Effector memory CD4-positive, alpha-beta T cell (primary cell): Measurements from ENCODE around the gene NRK.
"Not testable (repeated sequence)": the region's sequence is repeated elsewhere in the genome, so short reads cannot be mapped to it uniquely, and the experiment has no call there.

ENCODE experiments used
- DNase-seq, 3 donors: peaks; one replicate each; pipeline ENCODE4 v3.0.0-alpha.2; 2020
- H3K27ac ChIP-seq: 2 replicates; pipeline ENCODE4 v1.7.0; 2013; ENCODE audit warnings: mild to moderate bottlenecking, low read length, moderate library complexity; ENCODE audit not compliant: insufficient read depth, poor library complexity, severe bottlenecking
- H3K27me3 ChIP-seq: replicated peaks from 2 replicates; pipeline ENCODE4 v1.7.0; 2013; ENCODE audit warnings: mild to moderate bottlenecking, low read length; ENCODE audit not compliant: insufficient read depth, control insufficient read depth, poor library complexity, severe bottlenecking
- H3K36me3 ChIP-seq: 2 replicates; pipeline ENCODE4 v1.7.0; 2013; ENCODE audit warnings: mild to moderate bottlenecking, low read length, moderate library complexity; ENCODE audit not compliant: control insufficient read depth, insufficient read depth
- H3K4me1 ChIP-seq: 2 replicates; pipeline ENCODE4 v1.7.0; 2013; ENCODE audit warnings: low read length, mild to moderate bottlenecking; ENCODE audit not compliant: control insufficient read depth, insufficient read depth, poor library complexity, severe bottlenecking
- H3K4me3 ChIP-seq: 2 replicates; pipeline ENCODE4 v1.7.0; 2013; ENCODE audit warnings: low read length, low read depth, mild to moderate bottlenecking; ENCODE audit not compliant: insufficient read depth, poor library complexity, severe bottlenecking
- H3K9me3 ChIP-seq: 2 replicates; pipeline ENCODE4 v1.7.0; 2013; ENCODE audit warnings: mild to moderate bottlenecking, low read length, moderate library complexity; ENCODE audit not compliant: control insufficient read depth

NRK gene

DNA sequence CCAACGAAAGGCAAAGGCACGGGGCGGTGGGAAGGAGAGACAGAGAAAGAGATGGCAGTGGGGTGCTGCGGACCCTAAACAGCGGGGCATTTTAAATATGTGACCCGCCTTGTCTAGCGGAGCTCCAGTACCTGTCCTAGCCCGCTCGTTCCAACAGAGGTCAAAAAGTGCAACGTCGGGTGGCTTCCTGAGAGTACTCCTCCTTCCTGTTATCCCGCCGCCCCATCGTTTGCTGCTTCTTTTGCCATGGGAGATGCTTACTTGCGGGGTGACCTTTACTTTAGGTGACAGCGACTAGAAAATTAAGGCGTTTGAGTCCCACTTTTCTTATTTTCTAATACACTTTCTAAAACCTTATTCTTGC, 735 bp downstream of the NRK start:
- no peak overlapping the region for H3K27ac ChIP-seq
- H3K36me3 ChIP-seq = no peaks in the 10 kb centered on the region
- no peaks in the 10 kb centered on the region for H3K9me3 ChIP-seq
- no peak overlapping the region for H3K4me3 ChIP-seq
- DNase-seq = no peak
- no peaks in the 10 kb centered on the region for H3K27me3 ChIP-seq
- H3K4me1 ChIP-seq = no peaks in the 10 kb centered on the region

- no peak overlapping the region for H3K4me3 ChIP-seq
- H3K4me1 ChIP-seq = no peaks in the 10 kb centered on the region
- no peaks in the 10 kb centered on the region for H3K27me3 ChIP-seq
- DNase-seq = no peak
- H3K27ac ChIP-seq = no peak overlapping the region
- H3K9me3 ChIP-seq = no peaks in the 10 kb centered on the region
- H3K36me3 ChIP-seq = no peaks in the 10 kb centered on the region
Observed at GRCh38 chrX:105829011-105829410, 6.7 kb downstream of the NRK start.

DNA sequence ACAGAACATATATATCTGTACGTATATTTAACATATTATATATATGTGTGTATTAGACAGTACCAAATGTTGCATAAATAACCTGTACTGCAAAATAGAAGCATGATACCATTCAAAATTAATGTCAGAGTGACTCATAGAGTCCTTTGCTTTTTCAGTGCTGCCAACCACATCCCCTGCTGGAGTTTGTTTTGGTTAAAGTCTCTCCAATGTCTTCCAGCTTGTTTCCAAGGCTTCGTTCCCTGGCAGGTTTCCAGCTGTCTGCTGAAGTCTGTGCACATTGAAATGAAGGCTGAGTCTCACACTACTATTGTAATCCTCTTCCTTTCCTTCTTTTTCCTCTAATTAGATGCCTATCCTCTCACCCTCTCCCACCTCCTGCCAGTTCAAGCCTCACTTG, 14.9 kb downstream of the NRK start:
- no peak overlapping the region for H3K4me3 ChIP-seq
- H3K9me3 ChIP-seq = no peaks in the 10 kb centered on the region
- no peaks in the 10 kb centered on the region for H3K36me3 ChIP-seq
- DNase-seq = no peak
- no peaks in the 10 kb centered on the region for H3K4me1 ChIP-seq
- no peak overlapping the region for H3K27ac ChIP-seq
- H3K27me3 ChIP-seq = no peaks in the 10 kb centered on the region

GRCh38 chrX:105845631-105846030, 23.3 kb downstream of the NRK start:
- H3K9me3 ChIP-seq = no peaks in the 10 kb centered on the region
- H3K4me3 ChIP-seq = no peak overlapping the region
- no peak for DNase-seq
- no peak overlapping the region for H3K27ac ChIP-seq
- H3K36me3 ChIP-seq = no peaks in the 10 kb centered on the region
- H3K27me3 ChIP-seq = no peaks in the 10 kb centered on the region
- H3K4me1 ChIP-seq = no peaks in the 10 kb centered on the region

DNA sequence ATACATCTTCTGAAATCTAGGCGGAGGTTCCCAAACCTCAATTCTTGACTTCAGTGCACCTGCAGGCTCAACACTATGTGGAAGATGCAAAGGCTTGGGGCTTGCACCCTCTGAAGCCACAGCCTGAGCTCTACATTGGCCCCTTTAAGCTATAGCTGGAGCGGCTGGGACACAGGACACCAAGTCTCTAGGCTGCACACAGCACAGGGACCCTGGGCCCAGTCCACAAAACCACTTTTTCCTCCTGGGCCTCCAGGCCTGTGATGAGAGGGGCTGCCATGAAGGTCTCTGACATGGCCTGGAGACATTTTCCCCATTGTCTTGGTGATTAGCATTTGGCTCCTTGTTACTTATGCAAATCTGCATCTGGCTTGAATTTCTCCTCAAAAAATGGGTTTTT, 27.8 kb downstream of the NRK start:
- H3K36me3 ChIP-seq, H3K4me1 ChIP-seq, DNase-seq: not testable (repeated sequence)

GRCh38 chrX:105865709-105866108, 43.4 kb downstream of the NRK start:
- no peak for DNase-seq
- Histone ChIP-seq H3K9me3 (no peaks in the 10 kb centered on the region), H3K27ac (no peak overlapping the region), H3K36me3 (no peaks in the 10 kb centered on the region), H3K27me3 (no peaks in the 10 kb centered on the region), H3K4me1 (no peaks in the 10 kb centered on the region), H3K4me3 (no peak overlapping the region)

More for the DNA sequence above, 27.8 kb downstream of the NRK start:
- not testable (repeated sequence) for H3K9me3 ChIP-seq, H3K4me3 ChIP-seq, H3K27ac ChIP-seq, H3K27me3 ChIP-seq

GRCh38 chrX:105869701-105870100, 47.4 kb downstream of the NRK start:
- Histone ChIP-seq H3K4me1 (no peaks in the 10 kb centered on the region), H3K36me3 (no peaks in the 10 kb centered on the region)
- DNase-seq = no peak

DNA sequence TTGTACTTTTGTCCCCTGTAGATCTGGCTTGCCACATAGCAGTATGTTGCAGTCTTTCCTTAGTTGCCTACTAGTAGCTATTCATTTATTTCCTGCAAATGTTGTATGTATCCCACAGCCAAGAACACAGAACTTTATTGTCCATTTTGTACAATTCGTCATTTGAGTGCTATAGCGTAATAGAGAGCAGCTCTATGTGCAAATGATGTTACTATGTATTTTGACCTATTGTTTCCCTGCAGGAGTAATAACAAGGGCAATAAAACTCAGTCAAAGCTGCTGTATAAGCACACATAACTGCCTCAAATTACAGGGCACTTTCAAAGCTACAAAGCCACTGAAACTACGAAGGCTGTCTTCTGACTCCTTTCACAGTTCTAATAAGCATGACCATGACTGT, 48.1 kb downstream of the NRK start:
- H3K9me3 ChIP-seq = no peaks in the 10 kb centered on the region
- no peaks in the 10 kb centered on the region for H3K27me3 ChIP-seq
- H3K27ac ChIP-seq = no peak overlapping the region
- no peaks in the 10 kb centered on the region for H3K36me3 ChIP-seq
- no peak for DNase-seq
- no peak overlapping the region for H3K4me3 ChIP-seq
- H3K4me1 ChIP-seq = no peaks in the 10 kb centered on the region

More at GRCh38 chrX:105869701-105870100, 47.4 kb downstream of the NRK start:
- Histone ChIP-seq H3K4me3 (no peak overlapping the region), H3K9me3 (no peaks in the 10 kb centered on the region), H3K27ac (no peak overlapping the region), H3K27me3 (no peaks in the 10 kb centered on the region)

DNA sequence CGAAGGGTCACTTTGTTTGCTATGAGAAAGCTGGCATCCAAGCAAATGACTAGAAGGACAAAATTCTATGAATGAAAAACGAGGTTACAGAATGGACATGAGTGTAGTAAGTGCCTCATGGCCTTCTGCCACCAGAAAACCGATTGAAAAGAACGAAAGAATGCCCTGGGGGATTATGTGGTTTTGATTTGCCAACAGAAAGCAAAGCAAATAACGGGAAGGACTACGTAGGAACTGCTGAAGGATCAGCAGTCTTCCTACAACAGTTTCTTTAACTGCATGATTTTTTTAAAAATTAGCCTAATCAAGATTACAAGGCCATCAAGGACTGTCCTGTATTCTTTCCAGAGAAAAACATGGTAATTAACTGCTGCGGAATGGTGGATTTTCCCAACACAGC, 50.6 kb downstream of the NRK start:
- no peaks in the 10 kb centered on the region for H3K4me1 ChIP-seq
- H3K27ac ChIP-seq = no peak overlapping the region
- no peaks in the 10 kb centered on the region for H3K27me3 ChIP-seq
- no peaks in the 10 kb centered on the region for H3K36me3 ChIP-seq
- no peak overlapping the region for H3K4me3 ChIP-seq
- H3K9me3 ChIP-seq = no peaks in the 10 kb centered on the region
- DNase-seq = no peak

DNA sequence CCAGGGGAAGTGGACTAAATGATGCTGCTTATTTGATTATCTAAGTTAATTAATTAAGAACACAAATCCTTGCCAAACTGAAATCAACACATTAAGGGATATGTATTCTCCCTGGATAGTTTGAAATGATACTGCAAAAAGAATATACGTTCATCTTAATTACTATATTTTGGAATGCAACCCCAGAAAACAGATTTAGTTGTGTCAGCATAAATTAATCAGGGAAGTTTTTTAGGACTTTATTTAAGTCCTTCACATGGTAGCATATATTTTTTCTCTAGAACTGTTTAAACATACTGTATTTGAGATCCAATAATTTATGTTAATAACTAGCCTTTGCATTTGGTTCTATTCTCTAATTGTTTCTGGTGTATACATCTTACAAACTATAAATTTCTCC, 52.5 kb downstream of the NRK start:
- no peaks in the 10 kb centered on the region for H3K4me1 ChIP-seq
- H3K27ac ChIP-seq = no peak overlapping the region
- no peaks in the 10 kb centered on the region for H3K9me3 ChIP-seq
- H3K4me3 ChIP-seq = no peak overlapping the region
- H3K36me3 ChIP-seq = no peaks in the 10 kb centered on the region
- DNase-seq = no peak
- no peaks in the 10 kb centered on the region for H3K27me3 ChIP-seq

GRCh38 chrX:105876658-105877057, 54.3 kb downstream of the NRK start:
- Histone ChIP-seq H3K36me3 (no peaks in the 10 kb centered on the region), H3K27ac (no peak overlapping the region), H3K4me1 (no peaks in the 10 kb centered on the region)

More at GRCh38 chrX:105876658-105877057, 54.3 kb downstream of the NRK start:
- H3K9me3 ChIP-seq = no peaks in the 10 kb centered on the region
- DNase-seq = no peak
- H3K27me3 ChIP-seq = no peaks in the 10 kb centered on the region
- no peak overlapping the region for H3K4me3 ChIP-seq
